Daoy (cell line): ENCODE data around the gene EVA1C. TPM values are rescaled to one million over a fixed set of nuclear protein-coding genes. Genes with fewer than 3 reads are reported as not detected.
"Not testable (repeated sequence)": the region's sequence is repeated elsewhere in the genome, so short reads cannot be mapped to it uniquely, and the experiment has no call there.

Experiments
- DNase-seq: peaks from one replicate; pipeline ENCODE4 v3.0.0-alpha.2; 2015; ENCODE audit warnings: low read depth
- total RNA-seq: library from RNA; depleted of rRNA; stranded (reverse); fragments of >200 nt; shearing (Covaris generic); gene quantifications from 2 replicates; pipeline ENCODE4 v1.2.3, GENCODE V29; 2014

The EVA1C gene
- total RNA-seq, 1 experiment from 2014 or later: 1.1 TPM

DNA sequence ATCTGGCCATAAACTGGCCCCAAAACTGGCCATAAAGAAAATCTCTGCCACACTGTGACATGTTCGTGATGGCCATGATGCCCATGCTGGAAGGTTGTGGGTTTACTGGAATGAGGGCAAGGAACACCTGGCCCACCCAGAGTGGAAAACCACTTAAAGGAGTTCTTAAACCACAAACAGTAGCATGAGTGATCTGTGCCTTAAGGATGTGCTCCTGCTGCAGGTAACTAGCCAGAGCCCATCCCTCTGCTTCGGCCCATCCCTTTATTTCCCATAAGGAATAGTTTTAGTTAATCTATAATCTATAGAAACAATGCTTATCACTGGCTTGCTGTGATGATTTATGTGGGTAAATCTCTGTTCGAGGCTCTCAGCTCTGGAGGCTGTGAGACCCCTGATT lies 50.1 kb downstream of the EVA1C start:
- not testable (repeated sequence) for DNase-seq

DNA sequence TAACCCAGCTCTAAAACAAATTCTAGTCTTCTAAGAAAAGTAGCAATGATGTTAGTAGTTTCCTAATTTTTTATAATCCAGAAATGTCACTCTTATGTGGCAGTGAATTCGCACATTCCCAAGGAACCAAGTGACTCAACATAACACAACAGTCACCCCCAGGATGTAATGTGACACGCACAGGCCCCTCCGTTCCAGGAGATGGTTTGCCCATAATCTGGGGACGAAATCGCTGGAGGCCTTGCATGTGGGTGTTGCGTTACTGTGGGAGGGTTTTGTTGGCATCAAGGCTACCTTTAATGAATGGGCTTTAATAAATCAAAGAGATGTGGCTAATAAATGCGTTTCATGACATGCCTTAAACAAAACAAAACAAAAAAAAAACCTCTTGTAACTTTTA lies 50.9 kb downstream of the EVA1C start:
- DNase-seq: peak; percentile 89

DNA sequence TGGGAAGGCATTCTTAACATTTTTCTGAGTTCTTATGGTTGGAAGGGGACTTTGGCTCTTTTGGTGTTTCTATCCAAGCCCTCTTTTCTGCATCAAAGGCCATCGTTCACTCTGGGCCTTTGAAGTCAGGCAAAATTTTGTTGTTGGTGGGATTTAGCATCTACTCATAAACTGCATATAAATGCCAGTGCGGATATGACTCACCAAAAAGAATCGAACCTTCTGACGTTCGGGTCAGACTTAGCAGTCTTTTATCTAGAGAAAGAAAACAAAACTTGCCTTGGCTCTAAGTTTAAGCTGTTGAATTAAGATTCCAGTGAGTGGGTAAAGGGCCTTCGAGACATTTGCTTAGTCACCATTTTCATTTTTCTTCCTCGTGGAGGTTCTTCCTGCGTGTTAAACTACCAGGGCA lies 51.4 kb downstream of the EVA1C start:
- peak; percentile 87 for DNase-seq

DNA sequence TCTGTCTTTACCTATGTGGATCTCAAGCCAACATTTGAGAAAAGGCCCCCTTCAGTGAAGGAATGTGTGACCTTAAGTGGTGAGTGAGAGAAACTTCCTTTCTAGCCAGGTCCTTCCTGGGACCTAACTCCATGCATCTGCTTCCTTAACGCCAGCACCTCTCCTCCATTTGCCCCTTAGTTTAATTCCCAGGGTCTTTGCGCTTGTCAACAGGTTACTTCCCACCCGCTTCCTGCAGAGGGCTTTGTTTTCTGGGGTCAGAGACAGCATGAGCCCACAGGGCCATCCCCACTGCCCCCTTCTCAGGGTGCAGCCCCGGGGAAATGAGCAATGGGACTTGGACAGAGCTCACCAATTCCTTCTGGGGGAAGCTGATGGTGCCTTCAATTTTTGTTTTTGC lies 54.8 kb downstream of the EVA1C start:
- DNase-seq: no peak

DNA sequence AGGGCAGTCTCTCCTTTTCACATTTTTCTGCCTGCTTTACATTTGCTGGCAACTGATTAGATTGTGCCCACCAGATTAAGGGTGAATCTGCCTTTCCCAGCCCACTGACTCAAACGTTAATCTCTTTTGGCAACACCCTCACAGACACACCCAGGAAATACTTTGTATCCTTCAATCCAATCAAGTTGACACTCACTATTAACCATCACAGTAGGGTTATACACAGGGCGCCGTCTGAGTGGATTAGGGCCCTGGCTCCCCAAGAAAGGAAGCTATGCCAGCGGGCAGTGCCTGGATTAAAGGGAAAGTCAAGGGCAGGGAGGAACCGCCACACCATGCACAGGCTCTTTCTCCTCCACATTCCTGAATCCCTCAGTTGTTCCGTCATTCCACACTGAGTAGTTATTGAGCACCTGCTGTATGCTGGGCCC lies 56.2 kb downstream of the EVA1C start:
- DNase-seq: no peak

DNA sequence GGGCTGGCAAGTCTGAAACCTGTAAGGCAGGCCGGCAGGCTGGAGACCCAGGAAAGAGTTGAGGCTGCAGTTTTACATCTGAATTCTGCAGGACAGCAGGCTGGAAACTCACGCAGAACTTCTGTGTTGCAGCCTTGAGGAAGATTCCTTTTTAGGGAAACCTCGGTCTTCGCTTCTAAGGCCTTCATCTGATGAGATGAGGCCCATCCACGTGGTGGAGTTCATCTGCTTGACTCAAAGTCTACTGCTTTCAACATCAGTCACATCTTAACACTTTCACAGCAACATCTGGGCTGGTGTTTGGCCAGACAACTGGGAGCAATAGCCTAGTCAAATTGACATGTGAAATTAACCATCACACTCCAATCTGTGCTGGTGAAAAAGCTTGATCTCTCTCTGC lies 57.1 kb downstream of the EVA1C start:
- no peak for DNase-seq

DNA sequence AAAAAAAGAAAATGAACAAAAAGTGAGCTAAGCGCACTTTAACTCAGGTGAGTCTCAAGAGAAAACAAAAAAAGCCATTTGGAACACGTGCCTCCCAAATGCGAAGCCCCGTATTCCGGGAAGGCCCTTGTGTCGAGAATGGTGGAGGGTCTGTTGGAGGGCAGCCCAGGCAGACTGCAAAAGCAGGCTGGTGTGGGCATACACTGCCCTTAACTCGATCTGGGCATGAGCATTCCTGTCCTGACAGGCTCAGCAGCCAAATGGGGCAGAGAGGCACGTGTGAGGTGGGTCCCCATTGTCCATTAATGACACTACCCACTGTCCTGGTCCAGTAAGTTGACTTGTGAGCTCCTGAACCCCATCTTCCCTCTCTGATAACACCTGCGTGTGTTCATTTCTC lies 57.7 kb downstream of the EVA1C start:
- DNase-seq: no peak

DNA sequence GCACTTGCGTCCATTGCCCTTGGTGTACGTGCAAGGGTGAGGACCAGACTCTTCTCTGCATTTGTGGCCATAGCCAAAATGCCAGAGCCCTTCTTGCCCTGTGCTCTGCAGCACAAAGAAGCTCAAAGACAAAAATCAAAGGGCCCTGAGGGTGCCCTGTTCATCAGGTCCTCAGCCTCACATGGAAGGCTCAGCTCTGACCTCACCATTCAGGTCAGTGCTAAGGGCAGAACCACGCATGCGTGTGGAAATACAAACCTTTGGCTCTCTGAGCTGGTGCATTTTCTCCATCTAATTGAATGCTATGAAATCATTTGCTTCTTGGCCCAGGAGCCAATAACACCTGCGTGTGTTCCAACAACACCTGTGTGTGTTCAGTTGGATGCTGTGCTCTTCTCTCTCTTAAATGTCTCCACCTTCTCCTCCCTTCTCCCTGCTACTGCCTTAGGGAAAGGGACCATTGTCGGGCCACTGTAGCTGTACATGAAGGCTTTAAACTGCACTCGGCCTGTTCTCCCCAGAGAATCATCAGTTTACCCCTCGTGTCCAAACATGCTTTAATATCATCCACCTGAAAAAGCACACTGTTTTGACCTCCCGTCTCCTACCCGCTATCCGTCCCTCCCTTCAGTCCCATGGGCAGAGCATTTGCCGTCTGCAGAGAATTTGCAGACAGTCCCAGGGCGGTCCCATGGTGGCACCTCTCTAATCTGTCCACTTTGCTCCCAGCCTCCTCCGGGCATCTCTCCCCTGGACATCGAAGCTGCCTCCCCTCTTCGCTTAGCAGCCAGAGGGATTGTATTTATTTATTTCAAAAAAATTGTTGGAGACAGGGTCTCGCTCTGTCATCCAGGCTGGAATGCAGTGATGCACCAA lies 60.6 kb downstream of the EVA1C start:
- no peak for DNase-seq

DNA sequence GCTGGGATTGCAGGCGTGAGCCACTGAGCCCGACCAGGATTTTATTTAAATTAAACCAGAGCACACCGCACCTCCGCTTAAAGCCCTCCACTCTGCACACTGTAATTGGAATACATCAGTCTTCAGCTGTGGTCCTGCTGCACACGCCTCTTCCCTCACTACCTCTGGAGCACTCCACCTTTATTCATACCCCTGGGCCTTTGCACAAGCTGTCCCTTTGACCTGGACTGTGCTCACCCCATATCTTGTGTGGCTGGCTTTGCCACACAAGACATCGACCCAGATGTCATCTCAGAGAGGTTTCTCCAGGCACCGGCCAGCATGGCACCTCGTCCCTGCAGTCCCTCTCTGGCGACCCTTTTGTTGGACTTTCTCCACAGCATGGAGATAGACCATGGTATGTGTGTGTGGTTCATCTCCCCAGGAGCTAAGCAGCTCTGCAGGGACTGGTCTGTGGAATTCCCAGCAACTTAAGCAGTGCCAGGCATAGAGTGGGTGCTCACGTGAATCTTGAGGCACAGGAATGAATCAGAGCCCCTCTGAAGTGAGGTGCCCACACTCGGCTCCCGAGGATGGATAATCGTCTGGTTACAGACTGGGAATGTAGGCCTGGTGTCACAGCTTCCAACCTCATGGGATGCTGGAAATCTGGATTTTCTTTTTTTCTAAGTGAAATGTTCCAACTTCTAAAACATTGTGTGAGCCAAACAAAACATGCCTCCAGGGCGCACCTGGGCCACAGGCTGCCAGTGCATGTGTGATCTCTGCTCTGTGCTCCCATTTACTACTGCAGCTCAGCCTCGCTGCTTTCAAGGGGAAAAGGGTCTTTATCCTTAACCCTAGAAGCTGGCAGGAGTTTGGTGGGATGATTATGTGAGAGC lies 61.9 kb downstream of the EVA1C start:
- DNase-seq: peak; percentile 23

DNA sequence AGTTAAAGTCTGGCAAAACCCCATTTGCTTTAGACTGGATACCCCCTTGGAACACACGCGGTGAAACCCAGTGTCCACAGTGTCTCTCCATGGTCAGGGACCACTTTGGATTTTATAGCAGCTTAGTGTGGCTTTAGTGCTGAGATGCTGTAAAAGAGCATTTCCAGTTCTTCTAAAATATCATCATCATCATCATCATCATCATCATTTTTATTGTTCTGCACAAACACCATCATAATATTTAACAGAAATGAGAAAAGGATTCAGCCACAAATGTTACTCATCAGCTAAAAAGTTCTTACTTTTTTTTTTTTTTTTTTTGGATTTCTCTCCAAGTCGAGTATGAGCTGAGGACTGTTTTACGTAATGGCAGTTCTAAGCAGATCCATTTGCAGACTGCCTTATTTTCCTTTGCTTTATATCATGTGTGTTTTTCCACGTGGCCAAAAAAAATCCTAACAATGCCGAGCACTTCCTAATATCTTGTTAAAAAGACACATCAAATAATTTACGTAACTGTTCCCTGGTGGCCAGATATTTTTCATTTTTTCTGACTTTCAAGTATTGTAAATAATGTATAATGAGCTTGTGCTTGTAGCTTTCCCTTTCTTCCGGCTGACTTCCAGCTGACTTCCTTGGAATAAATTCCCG lies 62.8 kb downstream of the EVA1C start:
- DNase-seq: no peak

DNA sequence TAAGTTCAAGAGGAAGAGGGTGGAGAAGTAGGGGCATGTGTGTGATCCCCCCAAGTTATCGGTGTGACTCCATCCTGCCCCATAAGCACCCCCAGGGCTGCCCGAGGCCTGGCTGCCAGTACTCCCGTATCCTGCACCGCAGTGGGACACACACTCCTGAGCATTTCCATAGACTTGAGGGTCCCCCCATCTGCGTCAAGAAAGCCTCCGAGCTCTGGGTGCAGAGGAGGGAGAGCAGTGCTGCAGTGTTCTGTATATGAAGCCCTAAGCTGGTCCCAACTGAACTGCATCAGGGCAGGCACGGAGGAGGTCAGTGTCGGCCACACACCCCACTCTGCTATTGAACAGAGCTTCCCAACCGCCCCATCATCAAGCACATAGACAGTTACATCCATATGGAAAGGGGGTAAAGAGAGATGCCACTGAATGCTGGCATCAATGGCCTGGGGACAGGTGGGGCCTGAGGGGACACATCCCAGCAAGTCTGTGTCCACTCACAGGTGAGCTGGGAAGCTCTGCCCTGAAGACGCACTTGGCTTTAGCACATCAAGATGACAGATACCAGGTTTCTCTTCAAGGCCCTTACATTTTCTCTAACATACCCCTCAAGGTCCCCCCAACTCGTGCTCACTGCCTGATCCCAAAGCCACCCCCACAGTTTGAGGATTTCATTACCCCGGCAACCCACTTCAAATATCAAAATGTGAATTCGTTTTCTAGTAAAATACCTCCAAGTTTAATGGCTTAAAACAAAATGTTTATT lies 64.3 kb downstream of the EVA1C start:
- DNase-seq: no peak

DNA sequence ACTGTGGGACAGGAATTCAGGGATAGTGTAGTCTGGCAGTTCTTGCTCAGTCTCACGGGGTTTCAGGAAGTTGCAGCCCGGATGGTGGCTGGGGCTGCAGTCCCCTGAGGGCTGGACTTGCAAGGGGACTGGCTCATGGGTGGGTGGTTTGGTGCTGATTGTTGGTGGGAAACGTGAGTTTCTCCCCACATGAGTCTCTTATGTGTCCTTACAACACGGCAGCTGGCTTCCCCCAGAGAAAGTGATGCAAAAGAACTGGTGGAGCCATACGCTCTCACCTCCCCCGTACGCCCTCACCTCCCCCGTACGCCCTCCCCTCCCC lies 64.9 kb downstream of the EVA1C start:
- no peak for DNase-seq

DNA sequence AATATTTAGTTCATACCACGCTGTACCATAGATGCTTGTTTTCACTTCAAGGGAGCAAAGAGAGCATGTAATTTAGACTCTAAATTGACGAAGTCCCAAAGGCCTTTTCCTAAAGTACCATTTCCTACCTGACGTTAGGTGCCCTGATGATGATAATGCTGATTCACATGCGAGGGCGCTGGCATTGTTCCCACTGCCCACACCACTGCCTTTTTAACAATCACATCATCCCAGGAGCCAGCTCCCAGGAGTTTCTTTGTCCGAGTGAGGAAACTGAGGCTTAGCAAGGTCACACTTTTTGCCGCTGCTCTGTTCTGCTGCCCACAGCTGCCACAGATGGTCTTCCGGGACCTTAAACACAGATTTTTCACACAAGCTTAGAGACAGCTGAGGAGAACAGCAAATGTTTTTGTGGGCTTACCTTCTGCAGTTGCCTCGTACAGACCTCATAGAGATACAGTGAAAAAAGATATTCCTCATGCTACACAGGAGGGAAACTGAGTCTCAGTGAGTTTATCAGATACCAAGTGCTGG lies 69.4 kb downstream of the EVA1C start:
- peak; percentile 28 for DNase-seq

DNA sequence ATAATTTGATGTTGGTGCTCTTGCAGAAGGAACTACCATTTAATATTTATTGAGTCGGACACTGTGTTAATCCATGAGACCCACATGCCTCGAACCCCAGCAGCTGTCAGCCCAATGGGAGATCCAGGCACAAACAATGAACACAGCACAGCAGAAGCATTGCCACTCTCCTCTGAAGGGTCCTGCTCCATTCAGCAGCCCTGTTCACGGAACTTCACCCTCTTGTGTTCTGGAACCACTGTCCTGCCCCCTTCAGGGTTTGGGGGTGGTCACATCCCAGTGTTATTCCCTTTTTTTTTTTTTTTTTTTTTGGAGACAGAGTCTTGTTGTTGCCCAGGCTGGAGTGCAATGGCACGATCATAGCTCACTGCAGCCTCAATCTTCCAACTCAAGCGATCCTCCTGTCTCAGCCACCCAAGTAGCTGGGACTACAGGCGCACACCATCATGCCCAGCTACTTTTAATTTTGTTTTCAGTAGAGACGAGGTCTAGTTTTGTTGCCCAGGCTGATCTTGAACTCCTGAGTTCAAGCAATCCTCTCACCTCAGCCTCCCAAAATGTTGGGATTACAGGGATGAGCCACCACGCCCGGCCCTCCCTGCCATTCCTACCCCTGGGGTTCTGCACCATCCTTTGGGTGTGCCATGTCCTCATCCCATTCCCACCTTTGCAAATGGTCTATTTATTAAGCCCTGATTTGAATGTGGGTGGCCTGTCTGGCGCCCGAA lies 70.2 kb downstream of the EVA1C start:
- DNase-seq: no peak

DNA sequence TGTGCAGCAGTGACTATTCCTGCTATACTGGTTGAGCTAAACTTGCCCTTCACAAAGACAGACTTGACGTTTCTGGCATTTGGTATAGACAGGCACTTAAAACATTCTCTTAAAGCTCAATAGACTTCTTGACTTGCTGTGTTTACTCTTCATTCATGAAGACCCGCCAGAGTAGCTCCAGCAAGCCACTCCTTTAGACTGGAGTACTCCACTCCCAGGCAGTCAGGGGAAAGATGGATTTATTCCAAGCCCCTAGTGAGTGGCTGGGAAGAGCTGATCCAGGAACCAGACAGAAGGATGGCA lies 70.7 kb downstream of the EVA1C start:
- DNase-seq: no peak

DNA sequence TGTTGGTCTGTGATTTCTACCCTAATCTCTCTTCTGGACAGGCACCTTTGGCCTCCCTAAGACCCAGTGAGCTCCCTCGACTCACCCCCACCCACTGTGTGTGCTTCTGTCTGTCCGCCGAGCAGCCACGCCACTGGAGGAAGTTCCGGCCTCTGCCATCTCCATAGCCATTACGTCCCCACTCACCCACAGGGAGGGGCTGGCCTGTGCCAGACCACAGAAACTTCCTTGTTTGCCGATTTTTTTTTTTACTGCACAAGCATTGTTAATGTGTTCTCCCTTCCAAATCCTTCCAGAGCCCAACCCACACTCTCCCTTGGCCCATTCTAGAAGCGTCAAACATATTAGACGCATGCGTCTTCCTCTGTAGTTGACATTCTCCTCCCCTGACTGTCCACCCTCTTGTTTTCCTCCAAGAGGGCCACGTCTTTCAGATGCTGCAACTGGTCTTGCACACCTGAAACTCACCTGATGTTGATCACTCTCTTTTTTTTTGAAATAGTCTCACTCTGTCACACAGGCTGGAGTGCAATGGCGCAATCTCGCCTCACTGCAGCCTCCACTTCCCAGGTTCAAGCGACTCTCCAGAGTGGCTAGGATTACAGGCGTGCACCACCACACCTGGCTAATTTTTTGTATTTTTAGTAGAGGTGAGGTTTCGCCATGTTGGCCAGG lies 72.3 kb downstream of the EVA1C start:
- no peak for DNase-seq

DNA sequence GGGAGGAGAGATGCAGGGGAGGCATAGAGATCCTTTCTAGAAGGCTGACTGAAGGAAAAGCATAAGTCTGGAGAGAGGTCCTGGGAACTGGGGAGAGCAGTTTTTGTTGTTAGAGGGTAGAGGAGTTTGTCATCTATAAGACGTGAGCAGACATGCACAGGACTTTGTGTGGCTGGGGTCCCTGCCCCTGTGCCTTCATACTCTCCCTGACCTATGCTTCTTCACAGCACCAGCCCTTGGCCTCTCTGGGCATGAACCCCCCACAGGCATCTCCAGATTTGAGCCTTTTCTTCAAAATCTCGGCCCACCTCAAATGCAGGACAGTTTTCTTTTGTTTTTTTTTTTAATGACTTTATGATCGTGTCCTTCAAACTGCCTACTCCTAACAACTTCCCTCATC lies 79.9 kb downstream of the EVA1C start:
- DNase-seq: no peak

DNA sequence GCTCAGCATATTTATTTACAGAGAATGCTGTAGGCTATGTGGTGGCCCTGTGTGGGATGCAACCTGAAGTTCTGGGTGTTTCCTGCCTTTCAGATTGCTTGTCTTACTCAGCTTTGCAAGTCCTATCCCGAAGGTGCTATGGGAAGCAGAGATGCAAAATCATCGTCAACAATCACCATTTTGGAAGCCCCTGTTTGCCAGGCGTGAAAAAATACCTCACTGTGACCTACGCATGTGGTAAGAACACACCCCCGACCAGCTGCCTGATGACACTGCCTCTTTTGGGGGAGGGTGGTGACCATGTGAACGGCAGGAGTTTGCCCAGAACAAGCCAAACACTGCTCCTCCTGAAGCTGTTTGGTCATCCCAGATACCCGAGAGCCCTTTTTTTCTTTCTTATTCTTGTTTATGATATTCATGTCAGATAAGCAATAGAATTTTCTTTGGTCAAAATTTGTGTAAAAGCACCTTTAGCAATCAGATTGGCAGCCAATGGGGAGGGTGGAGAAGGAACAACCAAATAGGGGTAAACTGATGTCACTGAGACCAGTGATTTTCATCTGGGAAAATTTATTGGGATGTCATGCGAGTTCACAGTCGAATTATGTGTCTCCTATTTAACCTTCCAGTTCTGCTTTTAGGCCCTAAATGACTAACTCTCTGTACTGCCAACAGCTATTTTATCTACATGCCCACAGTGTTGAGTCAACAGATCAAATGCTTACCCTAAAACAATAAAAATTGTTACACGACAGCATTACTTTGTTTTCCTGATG lies 82.6 kb downstream of the EVA1C start:
- DNase-seq: peak; percentile 81

DNA sequence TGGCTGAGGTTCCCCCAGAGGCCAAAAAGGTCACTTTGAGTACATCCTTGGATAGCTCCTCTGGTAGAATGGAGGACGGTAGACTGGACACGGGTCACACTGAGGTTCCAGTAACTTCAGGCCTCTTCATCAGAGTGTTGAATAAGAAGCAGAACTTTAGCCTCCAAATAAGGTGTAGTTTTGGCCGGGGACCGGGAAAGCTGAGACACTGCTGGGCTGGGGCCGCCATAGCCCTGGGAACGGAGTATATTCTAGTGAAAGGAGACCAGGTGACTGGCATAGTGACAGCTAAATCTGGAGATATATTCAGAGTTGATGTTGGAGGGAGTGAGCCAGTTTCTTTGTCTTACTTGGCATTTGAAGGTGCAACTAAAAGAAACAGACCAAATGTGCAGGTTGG lies 84.1 kb downstream of the EVA1C start:
- DNase-seq: no peak
